Panc1 (cell line): ENCODE results near the gene SLC2A2.

Source experiments
- POLR2AphosphoS5 ChIP-seq: IDR thresholded peaks from 2 replicates; pipeline ENCODE4 v1.6.1; 2012; ENCODE audit warnings: mild to moderate bottlenecking, low read depth, low read length, moderate library complexity
- TF ChIP-seq, protein P1 (sequence below): fragments of 450-650 bp; IDR thresholded peaks from 2 replicates; pipeline ENCODE4 v1.5.1; 2017; ENCODE audit warnings: mild to moderate bottlenecking
- TF ChIP-seq, protein P2 (sequence below), 2 experiments: IDR thresholded peaks; 2 replicates each; pipeline ENCODE4 v1.6.1; 2011 to 2012; ENCODE audit warnings: low read depth in 2 of 2, control low read depth in 1 of 2, low read length in 1 of 2, mild to moderate bottlenecking in 1 of 2, moderate library complexity in 1 of 2; ENCODE audit not compliant: insufficient read depth in 1 of 2

DNA sequence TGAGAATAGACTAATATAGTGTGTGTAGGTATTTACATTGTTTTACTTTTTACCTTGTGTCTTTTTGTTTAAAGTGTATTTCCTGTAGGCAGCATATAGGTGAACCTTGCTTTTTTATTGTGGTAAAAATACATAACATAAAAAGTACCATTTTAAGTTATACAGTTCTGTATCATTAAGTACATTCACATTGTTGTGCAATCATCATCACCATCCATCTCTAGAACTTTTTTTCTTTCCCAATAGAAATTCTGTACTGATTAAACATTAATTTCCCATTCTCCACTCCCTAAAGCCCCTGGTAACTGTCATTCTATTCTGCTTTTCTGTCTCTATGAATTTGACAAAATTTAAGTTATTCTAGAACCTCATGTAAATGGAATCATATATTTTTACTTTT lies 69.9 kb downstream of the SLC2A2 start:
- TF ChIP-seq, protein P1, sequence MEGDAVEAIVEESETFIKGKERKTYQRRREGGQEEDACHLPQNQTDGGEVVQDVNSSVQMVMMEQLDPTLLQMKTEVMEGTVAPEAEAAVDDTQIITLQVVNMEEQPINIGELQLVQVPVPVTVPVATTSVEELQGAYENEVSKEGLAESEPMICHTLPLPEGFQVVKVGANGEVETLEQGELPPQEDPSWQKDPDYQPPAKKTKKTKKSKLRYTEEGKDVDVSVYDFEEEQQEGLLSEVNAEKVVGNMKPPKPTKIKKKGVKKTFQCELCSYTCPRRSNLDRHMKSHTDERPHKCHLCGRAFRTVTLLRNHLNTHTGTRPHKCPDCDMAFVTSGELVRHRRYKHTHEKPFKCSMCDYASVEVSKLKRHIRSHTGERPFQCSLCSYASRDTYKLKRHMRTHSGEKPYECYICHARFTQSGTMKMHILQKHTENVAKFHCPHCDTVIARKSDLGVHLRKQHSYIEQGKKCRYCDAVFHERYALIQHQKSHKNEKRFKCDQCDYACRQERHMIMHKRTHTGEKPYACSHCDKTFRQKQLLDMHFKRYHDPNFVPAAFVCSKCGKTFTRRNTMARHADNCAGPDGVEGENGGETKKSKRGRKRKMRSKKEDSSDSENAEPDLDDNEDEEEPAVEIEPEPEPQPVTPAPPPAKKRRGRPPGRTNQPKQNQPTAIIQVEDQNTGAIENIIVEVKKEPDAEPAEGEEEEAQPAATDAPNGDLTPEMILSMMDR = no peak
- TF ChIP-seq, protein P2, sequence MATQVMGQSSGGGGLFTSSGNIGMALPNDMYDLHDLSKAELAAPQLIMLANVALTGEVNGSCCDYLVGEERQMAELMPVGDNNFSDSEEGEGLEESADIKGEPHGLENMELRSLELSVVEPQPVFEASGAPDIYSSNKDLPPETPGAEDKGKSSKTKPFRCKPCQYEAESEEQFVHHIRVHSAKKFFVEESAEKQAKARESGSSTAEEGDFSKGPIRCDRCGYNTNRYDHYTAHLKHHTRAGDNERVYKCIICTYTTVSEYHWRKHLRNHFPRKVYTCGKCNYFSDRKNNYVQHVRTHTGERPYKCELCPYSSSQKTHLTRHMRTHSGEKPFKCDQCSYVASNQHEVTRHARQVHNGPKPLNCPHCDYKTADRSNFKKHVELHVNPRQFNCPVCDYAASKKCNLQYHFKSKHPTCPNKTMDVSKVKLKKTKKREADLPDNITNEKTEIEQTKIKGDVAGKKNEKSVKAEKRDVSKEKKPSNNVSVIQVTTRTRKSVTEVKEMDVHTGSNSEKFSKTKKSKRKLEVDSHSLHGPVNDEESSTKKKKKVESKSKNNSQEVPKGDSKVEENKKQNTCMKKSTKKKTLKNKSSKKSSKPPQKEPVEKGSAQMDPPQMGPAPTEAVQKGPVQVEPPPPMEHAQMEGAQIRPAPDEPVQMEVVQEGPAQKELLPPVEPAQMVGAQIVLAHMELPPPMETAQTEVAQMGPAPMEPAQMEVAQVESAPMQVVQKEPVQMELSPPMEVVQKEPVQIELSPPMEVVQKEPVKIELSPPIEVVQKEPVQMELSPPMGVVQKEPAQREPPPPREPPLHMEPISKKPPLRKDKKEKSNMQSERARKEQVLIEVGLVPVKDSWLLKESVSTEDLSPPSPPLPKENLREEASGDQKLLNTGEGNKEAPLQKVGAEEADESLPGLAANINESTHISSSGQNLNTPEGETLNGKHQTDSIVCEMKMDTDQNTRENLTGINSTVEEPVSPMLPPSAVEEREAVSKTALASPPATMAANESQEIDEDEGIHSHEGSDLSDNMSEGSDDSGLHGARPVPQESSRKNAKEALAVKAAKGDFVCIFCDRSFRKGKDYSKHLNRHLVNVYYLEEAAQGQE (IDR thresholded peaks at IDR 0.05; ENCODE audit: insufficient read depth in 1 of 2, low read depth in 2 of 2, low read length in 1 of 2) = no peak
- TF ChIP-seq POLR2AphosphoS5 = no peak
